Measurements from ENCODE around the gene SDF4. TPM values are rescaled to one million over a fixed set of nuclear protein-coding genes. Genes with fewer than 3 reads are reported as not detected.

Gene SDF4
- polyA plus RNA-seq, 1 experiment = 109 TPM

DNA sequence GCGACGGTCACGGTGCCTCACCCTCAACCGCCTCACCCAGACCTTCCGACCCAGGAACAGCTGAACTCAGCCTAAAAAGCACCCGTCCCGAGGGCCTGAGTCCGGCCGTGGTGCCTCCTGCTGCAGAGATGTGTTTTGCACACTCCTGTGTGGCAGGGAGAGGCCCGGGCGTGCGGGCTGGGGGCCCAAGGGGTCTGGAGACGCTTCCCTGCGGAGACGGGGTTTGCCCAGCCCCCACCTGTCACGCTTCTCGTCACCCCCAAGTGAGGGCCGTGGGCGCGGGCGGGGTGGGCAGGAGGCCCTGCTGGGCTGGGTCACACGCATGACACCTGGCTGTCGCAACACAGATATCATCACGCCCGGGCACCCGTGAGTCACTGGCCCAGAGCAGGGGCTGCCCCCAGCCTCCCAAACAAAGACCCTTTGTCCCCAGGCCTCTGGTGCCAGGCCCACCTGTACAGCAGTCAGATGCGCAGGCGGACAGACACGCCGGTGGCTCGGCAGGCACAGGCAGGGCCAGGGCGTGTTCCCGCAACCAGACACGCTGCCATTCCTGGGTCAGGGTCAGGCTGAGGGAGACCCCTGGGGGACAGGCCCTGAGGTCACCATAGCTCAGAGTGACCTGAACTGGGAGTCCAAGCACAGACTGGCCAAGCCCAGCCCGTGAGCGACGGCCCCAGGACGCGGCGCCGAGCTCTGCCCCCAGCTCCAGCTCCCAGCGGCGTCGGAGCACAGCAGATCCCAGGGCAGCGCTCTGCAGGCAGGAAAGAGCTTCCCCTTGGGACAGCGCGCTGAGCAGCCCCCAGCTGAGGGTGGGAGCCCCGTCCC is 6.3 kb upstream of the SDF4 start:
- no peak for DNase-seq (ENCODE audit: low read depth, low spot score)
- Histone ChIP-seq H3K27ac (ENCODE audit: low read depth, low read length) (no peak overlapping the region), H3K27me3 (ENCODE audit: control insufficient read depth, insufficient read depth, low read length) (no peaks in the 10 kb centered on the region), H3K4me3 (ENCODE audit: low read depth, low read length) (no peak overlapping the region), H3K9me3 (ENCODE audit: control insufficient read depth, insufficient read depth, low read length) (peaks cover 15% of the 10 kb centered on the region; the same call in 1 of the 2 replicates)
- TF ChIP-seq, protein P1, sequence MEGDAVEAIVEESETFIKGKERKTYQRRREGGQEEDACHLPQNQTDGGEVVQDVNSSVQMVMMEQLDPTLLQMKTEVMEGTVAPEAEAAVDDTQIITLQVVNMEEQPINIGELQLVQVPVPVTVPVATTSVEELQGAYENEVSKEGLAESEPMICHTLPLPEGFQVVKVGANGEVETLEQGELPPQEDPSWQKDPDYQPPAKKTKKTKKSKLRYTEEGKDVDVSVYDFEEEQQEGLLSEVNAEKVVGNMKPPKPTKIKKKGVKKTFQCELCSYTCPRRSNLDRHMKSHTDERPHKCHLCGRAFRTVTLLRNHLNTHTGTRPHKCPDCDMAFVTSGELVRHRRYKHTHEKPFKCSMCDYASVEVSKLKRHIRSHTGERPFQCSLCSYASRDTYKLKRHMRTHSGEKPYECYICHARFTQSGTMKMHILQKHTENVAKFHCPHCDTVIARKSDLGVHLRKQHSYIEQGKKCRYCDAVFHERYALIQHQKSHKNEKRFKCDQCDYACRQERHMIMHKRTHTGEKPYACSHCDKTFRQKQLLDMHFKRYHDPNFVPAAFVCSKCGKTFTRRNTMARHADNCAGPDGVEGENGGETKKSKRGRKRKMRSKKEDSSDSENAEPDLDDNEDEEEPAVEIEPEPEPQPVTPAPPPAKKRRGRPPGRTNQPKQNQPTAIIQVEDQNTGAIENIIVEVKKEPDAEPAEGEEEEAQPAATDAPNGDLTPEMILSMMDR (IDR thresholded peaks at IDR 0.05; ENCODE audit: low read depth, low read length) = no peak
- POLR2A ChIA-PET = no interaction called here
- CTCF ChIA-PET = no interaction called here

DNA sequence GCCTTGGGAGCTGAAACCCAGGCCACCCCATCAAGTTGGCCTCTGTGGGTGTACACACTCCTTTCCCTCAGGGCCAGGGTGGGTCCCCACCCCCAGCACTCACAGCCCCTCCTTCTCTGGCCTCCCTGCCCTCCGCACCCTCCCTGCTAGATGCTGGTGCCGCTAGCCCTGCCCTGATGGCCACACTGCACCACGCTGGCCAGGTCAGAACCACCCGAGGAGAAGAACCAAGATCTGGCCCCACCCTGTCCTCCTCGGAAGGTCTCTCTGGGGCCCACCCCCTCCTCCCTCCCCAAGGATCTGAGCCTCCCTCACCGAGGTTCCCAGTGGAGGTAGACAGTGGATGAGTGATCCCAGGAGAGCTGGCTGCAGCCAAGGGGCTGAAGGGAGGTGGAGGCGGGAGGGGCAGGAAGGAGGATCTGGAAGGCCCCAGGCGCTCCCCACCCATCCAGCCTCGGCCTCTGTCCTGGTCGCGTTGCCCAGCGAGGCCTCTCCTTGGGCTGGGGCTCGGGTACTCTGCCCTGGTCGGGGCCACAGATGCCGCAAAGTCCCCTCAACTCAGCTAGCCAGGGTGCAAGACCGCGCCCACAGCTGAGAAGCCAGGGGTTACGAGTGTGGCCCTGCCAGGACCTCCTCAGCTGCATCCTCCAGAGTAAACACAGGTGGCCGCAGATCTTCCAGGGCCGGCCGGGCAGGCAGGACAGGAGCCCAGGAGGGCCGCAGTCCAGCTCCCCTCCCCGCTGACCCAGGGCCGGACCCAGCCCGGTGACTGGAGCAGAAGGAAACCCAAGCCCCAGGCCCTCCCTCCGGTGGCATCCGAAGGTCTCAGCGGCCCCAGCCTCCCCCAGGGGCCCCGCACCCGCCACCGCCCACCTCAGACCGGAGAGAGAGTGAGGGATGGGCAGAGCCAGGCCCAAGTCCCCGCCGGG is 5.4 kb upstream of the SDF4 start:
- ChIA-PET CTCF (no interaction called here), POLR2A (no interaction called here)
- TF ChIP-seq, protein P1 (IDR thresholded peaks at IDR 0.05; ENCODE audit: low read depth, low read length) = no peak
- H3K9me3 ChIP-seq (ENCODE audit: control insufficient read depth, insufficient read depth, low read length) = peaks cover 21% of the 10 kb centered on the region
- no peak for DNase-seq (ENCODE audit: low read depth, low spot score)
- H3K4me3 ChIP-seq (ENCODE audit: low read depth, low read length) = no peak overlapping the region
- no peak overlapping the region for H3K27ac ChIP-seq (ENCODE audit: low read depth, low read length)
- H3K27me3 ChIP-seq (ENCODE audit: control insufficient read depth, insufficient read depth, low read length) = no peaks in the 10 kb centered on the region

DNA sequence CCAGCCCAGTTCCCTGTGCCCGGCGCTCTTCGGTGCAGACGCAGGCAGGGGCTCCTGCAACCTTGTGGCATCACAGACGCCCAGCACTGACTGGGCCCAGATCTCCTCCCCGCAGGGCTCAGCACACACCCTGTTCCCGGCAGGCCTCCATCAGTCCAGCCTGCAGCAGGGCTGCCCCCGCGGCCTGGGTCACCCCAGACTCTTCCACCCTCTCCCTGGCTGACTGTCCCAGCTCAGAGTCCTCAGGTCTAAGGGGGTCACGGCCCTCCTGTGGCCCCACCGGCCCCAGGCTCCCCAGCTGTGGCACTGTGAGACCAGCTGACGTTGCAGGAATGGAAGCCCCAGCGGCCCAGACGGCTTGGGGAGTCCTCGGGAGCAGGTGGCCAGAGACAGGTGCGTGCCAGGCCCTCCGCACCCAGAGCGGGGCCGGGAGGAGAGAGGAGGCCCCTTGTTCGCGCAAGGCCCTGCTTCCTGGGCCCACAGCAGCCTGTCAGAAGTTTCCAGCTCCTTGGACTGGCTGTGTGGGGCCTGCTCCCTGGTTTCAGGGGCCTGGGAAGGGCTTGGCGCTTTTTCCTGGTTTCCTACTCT is 4.5 kb upstream of the SDF4 start:
- no peaks in the 10 kb centered on the region for H3K27me3 ChIP-seq (ENCODE audit: control insufficient read depth, insufficient read depth, low read length)
- ChIA-PET POLR2A (no interaction called here), CTCF (no interaction called here)
- DNase-seq (ENCODE audit: low read depth, low spot score) = no peak
- H3K27ac ChIP-seq (ENCODE audit: low read depth, low read length) = no peak overlapping the region
- TF ChIP-seq, protein P1 (IDR thresholded peaks at IDR 0.05; ENCODE audit: low read depth, low read length) = no peak
- peaks cover 21% of the 10 kb centered on the region for H3K9me3 ChIP-seq (ENCODE audit: control insufficient read depth, insufficient read depth, low read length)
- no peak overlapping the region for H3K4me3 ChIP-seq (ENCODE audit: low read depth, low read length)

DNA sequence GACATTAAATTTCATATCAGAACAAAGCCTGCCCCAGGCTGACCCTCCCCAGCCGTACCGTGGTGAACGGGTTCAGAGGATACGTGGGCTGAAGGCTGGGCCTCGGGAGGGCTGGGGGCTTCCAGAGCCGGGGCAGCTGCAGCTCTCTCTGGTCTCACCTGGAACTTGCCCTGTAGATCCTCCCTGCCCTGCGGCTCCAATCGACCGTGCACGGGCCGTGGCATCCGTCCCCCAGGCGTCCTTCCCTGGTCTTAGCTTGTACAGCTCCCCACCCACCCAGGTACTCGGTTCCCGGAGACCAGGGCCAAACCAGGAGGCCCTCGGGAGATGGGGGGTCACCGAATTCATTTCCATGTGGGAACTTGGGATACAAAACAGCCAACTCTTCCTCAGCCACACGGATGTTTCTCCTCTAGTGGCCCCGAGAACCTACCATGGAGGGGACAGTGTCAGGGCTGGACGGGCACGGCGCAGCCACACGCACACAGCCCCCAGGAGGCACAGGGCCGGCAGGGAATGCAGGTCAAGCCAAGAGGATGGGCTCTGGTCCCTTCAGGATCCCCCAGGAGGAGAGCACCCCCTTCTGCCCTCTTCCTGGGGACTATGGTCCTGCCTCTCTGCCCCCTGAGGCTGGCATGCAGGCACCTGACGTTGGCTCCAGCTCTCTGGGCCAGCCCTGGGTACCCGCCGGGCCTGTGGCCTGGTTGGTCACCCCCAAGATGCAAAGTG is 3.4 kb upstream of the SDF4 start:
- no peak for DNase-seq (ENCODE audit: low read depth, low spot score)
- Histone ChIP-seq H3K27ac (ENCODE audit: low read depth, low read length) (no peak overlapping the region), H3K9me3 (ENCODE audit: control insufficient read depth, insufficient read depth, low read length) (peaks cover 21% of the 10 kb centered on the region), H3K4me3 (ENCODE audit: low read depth, low read length) (no peak overlapping the region), H3K27me3 (ENCODE audit: control insufficient read depth, insufficient read depth, low read length) (no peaks in the 10 kb centered on the region)
- TF ChIP-seq, protein P1 (IDR thresholded peaks at IDR 0.05; ENCODE audit: low read depth, low read length) = no peak
- CTCF ChIA-PET = no interaction called here
- POLR2A ChIA-PET = no interaction called here

Measured in AG04450 (cell line).